HS-5 (cell line): ENCODE data around the gene MAPK11.

Experiments
- DNase-seq: peaks from one replicate; pipeline ENCODE4 v3.0.0-alpha.2; 2012; ENCODE audit warnings: low read depth

Gene MAPK11

DNA sequence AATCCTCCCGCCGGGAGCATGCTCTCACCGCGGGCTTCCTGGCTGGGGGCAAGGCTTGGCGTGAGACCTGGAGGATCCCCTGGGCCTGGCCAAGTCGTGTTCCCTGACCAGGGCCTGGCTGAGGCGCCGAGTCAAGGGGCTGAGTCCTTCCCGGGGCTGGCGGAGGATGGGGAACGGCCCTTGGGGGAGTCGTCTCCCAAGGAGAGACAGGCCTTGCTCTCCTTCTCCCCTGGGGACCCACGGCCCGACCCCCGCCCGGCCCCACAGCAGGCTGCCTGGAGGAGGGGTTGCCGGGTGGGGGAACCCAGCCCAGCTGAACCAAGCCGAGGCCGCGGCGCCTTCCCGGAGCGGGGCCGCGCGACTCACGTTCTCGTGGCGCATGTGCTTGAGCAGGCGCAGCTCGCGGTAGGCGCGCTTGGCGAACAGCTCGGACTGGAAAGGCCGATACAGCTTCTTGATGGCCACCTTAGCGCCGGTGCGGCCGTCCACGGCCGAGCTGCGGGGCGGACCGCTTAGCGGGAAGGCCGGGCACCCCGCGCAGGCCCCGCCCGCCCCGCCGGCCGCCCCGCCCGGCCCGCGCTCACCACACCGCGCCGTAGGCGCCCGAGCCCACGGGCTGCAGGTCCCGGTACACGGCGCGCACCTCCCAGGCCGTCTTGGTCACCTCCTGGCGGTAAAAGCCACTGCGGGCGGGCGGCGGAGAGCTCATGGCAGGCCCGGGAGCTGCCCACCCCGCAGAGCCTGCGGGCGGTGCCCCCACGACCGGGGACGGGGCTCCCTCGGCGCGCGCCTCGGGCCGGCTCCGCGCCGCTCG, 9.2 kb downstream of the MAPK11 start:
- no peak for DNase-seq

DNA sequence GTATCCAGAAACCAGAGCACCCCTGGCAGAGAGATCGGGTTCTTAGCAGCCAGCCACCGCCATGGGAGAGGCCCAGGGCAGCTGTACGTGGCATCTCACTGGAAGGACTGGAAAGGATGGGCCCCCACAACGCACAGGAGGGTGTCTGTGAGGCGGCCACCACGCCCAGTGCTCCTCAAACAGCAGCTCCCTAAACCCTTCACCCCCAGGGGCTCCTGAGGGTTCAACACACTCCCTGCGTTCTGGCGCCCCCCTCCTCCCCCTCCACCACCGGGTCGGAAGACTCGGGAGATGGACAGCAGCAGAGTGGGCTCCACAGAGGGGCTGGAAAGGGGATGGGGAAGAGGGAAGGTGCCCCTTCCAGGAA, 9.8 kb downstream of the MAPK11 start:
- no peak for DNase-seq

GRCh38 chr22:50259302-50259701, 10.9 kb downstream of the MAPK11 start:
- no peak for DNase-seq

DNA sequence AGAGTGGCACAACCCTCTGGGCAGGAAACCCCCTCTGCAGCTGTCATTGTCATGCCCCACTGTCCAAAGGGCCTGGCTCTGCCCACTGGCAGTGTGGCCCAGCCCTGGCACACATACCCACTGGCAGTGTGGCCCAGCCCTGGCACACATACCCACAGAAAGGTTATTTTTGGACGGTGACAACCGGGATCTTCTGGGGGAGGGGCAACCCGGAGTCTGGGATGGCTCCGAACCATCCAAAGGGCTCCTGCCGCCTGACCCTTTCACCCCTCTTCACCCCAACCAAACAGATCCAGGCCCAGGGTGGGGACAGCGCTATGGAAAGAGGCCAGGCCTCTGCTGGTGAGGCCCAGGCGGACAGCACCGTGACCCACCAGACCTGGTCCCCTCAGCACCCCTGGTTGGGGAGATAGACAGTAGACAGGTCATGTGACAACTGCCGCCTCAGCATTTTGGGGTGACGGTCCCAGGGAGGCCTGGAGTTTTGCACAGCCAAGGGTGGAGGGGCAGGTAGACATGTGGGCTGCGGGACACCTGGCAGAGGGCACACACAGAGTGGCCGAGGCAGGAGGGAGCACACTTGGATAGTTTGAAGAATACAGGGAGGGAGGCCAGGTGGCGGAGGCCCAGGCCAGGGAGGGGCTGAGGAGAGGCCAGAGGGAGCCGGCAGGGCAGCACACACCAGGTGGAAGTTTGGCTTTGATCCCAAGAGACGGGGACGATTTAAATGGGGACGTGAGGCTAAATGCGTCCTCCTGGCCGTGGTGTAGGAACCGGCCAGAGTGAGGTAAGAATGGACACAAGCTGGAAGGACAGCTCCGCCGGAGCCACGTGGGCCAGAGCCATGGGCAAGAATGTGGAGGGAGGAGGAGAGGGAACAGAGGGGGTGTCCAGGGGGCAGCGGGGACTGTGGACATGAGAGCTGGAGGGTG, 11.6 kb downstream of the MAPK11 start:
- DNase-seq = no peak

DNA sequence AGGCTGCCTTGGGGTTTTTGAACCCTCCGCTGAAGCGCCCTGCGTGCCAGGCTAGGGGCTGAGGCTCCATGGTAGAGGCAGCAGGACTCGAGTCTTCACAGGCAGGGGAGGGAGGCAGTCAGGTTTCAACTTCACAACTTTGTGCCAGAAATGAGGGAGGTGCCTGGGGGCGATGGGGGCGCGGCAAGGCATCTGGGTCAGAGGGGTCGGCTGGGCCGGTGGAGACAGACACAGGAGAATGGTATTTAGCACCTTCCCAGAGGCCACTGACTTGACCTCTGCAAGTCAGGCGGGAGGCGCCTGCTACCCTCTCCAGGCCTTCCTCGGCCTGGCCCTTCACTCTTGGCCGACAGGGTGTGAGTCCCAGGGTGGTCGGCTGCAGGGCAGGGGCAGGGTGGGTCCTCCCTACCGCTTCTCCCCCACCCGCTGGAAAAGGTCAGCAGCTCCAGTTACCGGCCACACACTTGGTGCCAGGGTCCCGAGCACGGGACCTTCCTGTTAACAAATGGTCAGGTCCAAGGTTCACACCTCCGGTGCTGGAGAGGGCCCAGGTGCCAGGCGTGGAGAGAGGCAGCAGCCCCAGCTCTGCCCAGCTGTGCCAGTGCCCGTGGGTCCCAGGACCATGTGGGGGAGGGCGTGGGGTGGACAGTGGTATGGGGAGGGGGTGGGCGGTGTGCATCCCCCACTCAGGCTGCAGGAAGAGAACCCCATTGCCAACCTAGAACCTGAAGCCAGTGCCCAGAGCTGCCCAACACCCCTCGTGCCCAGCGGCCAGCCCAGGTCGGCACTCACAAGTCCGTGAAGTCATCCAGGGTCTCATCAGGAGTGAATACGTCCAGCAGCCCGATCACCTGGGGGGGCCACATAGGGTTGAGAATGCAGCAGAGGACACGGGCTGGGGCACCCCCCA, 12.5 kb downstream of the MAPK11 start:
- no peak for DNase-seq

DNA sequence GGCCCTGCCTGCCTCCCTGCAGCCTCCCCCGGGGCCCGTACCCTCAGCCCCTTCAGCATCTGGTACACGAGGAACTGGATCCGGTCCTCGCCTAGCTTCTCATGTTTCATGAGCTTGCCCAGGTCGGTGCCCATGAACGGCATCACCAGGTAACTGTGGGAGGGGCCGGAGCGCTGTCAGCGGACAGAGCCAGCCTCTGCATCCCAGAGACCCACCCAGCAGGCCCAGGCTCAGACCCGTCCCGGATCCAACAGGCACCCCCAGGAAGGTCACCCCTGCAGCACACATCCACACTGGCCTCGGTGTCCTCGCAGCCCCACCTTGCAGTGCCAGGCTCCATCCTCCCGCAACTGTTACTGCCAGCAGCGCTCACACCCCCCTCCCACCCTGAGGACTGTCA, 13.1 kb downstream of the MAPK11 start:
- DNase-seq = no peak

- no peak for DNase-seq
These were observed 13.8 kb downstream of the MAPK11 start for GRCh38 chr22:50256258-50256862.

- no peak for DNase-seq
These were observed 14.6 kb downstream of the MAPK11 start for GRCh38 chr22:50255607-50256006.

GRCh38 chr22:50255099-50255498, 15.1 kb downstream of the MAPK11 start:
- DNase-seq = no peak

DNA sequence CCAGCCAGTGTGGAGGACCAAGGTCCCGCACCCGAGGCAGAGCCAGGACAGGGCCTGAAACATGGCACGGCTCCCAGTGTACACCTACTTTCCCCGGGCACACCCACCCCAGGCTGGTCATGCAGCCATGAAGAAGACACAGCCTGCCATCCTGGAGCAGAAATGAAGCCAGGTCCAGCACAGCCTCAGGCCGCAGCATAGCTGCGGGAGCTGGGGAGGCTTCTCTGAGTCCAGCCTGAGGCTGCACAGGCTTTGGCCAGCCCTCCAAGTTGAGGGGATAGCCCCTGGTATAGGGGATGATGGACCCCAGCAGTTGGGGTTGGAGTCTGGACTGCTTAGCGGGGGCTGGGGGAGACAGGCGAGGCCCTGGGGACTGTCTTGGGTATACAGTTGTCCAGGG, 16.2 kb downstream of the MAPK11 start:
- DNase-seq = no peak

- DNase-seq = no peak
These were observed 16.9 kb downstream of the MAPK11 start for GRCh38 chr22:50253046-50253915.

GRCh38 chr22:50252082-50253045, 17.8 kb downstream of the MAPK11 start:
- no peak for DNase-seq

- no peak for DNase-seq
These were observed 18.6 kb downstream of the MAPK11 start for GRCh38 chr22:50251477-50252081.

DNA sequence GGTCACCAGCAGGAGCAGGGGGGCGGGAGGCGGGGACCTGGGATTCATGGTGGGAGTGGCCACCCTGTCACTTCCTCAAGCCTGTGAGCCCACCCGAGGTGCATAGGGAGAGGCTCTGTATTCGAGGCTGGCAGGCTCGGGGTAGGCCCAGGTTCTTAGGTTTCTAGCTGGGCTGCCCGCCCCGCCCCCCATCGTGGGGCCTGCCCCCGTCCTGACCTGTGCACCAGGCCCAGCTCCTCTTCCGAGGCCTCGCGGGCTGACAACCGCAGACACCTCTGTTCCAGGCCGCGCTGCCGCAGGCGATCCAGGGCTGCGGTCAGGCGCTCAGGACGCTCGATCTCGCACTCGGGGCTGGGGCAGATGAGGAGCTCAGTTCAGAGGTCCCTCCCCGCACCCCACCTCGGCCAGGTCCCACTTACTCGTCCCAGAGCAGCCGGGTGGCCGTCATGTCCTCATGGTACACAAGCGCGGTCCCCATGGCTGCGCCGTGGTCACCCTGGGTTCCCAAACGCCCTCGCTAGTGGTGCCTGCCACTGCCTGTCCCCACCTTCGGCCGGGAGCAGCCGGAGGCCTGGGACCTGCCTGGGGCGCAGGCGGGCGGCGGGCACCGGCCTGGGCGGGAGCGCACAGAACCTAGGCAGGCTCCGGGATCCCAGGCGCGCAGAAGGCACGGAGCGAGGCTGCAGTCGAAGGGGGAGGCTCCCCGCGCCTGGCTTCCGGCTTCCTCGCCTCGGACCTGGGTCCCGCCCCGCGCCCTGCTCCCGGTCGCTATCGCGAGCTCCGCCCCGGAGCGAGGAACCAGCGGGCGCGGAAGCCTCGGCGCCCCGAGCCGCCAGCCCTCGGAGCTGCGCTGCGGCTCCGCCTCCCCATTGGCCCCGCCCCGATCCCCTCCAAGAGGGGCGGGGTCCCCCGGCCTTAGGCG, 19.4 kb downstream of the MAPK11 start, which contains the start of gene HDAC10:
Gene HDAC10 (minus strand): TSS at position 711 of the 922 bp plus-strand sequence. CDS start 233 bp downstream, at position 478.
- DNase-seq = no peak

DNA sequence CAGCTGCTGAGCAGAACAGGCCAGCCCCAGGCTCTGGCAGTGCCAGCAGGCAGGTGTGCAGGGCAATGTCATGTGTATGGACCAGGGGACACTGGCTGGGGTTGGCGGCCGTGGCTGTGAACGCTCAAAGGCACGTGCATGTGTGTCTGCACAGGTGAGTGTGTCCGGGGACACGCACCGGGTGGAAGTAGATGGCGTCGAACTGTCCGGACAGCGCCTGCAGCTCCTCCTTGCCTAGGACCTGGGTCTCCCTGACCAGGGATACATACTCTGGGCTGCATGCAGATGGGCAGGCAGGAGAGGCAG, 20.0 kb downstream of the MAPK11 start:
- DNase-seq = no peak

GRCh38 chr22:50249341-50250248, 20.6 kb downstream of the MAPK11 start:
- no peak for DNase-seq
